GDM1 (cell line): ENCODE data around the gene MYO1D.

Source experiments
- DNase-seq: peaks from one replicate; lab custom pipeline; 2025; lab: John Stamatoyannopoulos, UW

The MYO1D gene

DNA sequence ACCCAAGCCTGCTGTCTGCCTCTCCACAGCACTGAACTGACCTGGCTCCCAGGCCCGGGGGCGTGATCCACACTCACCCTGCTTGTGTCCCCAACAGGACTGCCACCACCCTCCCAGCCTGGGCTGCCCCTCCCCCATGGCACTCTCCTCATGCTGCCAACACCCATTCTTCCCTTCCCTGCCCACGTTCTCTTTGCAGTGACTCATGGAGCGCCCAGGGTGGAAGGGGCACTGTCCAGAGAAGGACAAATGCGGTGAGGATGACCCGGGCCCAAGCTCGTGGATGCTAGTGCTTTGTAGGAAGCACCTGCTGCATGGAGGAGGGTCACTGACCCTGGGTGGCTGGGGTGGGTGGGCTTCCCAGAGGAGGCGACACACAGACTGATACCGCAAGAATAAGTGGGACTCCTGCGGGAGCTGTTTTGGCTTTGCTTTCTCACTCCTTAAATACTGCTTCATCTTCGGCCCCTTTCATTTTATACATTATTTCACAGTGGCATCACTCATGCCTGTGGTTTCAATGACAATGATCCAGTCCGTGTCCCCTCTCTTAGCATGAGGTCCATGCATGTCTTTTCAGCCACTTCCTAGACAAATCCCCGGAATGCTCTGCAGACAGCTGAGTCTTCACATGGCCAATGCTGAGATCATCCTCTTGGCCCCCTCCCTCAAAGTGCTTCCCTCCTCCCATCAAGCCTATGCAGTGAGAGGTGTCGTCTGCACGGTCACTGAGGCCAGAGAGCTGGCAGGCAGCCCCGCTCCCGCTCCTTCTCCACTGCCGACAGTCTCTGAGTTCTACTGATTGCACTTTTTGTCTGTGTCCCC is 372.5 kb downstream of the MYO1D start:
- DNase-seq, result no peak

GRCh38 chr17:32503251-32504165 is 373.4 kb downstream of the MYO1D start:
- no peak for DNase-seq

- DNase-seq, result no peak
These were observed 374.2 kb downstream of the MYO1D start for GRCh38 chr17:32502710-32503109.

- DNase-seq, result no peak
These were observed 374.9 kb downstream of the MYO1D start for GRCh38 chr17:32502013-32502412.

- no peak for DNase-seq
These were observed 378.5 kb downstream of the MYO1D start for GRCh38 chr17:32498391-32498790.

DNA sequence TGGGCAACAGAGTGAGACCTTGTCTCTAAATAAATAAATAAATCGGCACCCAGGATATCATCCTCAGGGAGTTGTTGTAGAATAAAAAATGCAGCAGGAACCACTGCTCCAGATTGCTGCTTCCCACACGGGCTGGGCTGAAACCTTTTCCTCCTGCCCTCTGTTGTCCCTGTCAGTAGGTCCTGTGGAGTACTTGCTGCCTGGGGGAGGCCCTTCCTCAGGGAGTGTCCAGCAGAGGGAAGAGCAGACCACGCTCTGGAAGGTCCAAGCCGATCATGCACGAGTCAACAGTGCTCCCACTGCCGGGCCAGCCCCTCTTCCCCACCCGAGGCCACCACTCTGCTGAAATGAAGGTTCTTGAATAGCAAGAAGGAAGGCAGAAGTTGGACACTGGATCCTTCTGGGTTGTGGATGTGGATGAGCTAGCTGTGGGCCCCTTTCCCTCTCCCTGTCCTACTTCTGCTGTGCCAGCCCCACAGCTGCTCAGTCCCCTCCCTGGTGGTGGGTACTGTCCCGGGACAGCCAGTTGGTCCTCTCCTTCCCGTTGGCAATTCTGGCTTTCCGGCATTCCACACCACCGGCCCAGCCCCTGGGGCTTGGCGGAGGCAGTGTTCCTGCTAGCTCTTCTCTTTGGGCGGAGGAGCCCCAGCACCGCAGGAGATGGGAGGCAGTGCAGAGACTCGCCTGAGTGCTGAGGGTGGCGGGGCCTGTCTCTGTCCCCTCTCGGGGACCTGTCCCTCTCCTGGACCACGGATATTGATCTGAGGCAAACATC is 379.3 kb downstream of the MYO1D start:
- no peak for DNase-seq

- DNase-seq, result no peak
These were observed 380.4 kb downstream of the MYO1D start for GRCh38 chr17:32496395-32497073.

DNA sequence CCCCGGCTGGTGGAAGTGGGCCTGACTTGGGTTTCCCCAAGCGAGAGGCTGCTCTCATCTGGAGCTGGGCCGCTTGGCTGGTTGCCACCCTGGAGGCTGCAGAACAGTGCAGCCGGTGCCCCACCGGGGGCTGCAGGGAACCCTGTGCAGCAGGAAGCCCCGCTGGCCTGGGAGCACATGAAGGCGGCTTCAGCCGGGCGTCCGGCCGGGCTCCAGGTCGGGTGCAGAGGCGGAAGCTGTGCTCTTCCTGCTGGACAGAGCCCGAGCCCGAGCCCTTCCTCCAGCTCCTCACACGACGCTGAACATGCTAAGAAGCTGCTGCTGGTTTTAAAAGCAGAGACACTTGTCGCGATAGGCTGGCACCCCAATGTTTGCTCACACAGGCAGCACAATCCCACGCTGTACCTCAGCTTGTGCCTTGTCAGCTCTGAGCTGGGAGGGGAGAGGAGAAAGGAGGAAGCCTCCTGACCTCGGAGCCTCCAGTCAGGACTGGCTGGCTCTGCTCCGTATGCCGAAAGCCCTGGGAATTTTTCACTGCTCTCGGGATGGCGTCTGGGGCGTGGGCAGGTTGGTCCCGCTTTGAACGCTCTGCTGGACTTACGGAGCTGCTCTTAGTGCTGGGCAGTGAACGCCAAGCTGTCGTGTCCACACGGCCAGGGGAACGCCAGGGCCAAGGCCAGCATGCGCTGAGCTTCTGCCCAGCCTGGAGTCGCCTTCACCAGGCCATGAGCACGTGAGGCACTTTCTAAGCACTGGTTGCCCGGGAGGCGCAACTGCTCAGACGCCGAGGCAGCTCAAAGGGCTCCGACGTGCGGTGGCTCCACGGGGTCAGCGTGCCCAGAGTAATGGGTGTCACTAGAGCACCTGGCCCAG is 381.3 kb downstream of the MYO1D start:
- no peak for DNase-seq

DNA sequence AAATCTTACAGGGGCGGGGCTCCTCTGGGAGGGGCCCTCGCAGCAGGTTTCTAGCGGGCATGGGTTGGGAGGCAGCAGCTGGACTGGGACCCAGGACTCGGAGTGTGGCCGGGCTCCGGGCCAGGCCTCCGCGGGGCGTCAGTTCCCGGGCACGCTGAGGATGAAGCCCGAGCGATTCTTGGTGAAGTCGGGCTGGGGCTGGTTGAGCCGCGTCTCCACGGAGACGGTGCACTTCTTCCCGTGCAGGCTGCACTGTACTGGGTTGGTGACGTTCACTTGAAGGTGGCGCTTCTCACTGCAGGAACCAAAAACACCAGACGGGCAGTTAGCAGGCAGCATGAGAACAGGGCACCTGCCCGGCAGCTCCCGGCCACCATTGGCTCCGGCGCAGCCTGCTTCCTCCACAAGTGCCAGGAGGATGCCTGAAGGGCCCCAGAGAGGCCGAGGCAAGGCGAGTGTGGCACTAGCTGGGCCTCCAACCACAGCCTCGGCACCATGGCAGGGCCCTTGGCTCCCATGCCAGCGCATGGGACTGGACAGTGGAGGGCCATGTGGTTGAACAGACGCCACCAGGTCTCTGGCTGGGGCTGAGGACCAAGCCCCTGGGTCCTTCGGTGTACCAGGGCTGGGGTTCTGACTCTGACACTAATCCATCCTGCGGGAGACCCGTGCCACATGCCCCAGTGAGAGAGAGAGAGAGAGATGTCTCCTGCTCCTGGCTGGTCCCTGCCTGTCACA is 382.1 kb downstream of the MYO1D start:
- no peak for DNase-seq

DNA sequence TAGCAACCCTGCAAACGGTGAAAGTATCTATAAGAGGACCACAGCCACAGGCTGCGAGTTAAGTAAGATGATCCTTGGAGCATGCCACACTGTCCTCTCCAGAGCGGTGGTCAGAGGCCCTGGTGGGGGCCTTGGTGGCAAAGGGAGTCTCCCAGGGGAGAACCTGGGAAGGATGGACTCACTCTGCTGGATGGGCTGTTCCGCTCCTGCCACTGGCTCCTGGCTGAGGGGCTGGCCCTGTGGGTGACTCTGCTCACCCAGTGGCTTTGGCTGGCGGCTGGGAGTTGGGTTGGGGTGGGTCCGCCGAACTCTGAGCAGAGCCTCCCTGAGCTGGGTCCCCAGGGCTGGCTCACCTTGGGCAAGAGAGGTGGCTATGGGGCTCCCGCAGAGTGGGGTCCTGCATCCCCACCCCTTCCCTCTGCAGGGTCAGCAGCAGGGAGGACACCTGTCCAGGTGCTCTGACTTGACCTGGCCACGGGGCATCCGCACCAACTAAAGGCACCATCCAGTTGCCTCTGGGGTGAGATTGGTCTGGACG is 382.9 kb downstream of the MYO1D start:
- DNase-seq, result no peak

DNA sequence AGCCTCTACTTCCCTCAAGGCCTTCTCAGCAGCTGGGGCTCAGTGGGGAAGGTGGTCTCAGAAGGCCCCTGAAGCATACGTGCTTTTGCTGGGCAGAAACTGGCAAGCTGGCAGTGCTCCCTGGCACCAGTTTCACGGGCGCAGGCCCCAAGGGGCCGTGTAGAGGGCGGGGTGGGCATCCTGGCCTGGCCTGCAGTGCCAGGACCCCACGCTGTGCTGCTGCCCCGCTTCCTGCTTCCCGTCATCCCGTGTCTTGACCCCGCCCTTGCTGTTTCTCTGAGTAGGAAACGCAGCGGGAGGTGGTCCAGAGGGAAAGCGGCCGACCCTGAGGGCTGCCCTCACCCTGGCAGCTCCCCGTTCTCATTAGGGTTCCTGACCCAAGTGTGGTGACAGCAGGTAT is 383.4 kb downstream of the MYO1D start:
- no peak for DNase-seq

GRCh38 chr17:32492648-32493289 is 384.2 kb downstream of the MYO1D start:
- no peak for DNase-seq

DNA sequence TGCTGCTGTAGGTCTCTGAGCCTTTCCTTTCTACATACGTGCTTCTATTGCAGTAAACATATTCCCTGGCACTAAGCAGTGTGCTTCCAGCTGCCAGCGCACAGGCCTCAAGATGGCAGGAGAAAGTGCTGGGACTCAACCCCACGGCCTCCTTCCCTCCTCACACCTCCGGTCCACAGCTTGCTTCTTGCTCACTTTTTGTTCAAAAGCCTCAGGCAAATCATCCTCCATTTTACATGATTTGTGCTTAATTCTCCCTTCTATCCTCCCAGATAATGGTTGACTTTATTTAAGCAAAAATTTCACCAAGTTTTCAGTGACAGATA is 384.7 kb downstream of the MYO1D start:
- DNase-seq, result no peak

DNA sequence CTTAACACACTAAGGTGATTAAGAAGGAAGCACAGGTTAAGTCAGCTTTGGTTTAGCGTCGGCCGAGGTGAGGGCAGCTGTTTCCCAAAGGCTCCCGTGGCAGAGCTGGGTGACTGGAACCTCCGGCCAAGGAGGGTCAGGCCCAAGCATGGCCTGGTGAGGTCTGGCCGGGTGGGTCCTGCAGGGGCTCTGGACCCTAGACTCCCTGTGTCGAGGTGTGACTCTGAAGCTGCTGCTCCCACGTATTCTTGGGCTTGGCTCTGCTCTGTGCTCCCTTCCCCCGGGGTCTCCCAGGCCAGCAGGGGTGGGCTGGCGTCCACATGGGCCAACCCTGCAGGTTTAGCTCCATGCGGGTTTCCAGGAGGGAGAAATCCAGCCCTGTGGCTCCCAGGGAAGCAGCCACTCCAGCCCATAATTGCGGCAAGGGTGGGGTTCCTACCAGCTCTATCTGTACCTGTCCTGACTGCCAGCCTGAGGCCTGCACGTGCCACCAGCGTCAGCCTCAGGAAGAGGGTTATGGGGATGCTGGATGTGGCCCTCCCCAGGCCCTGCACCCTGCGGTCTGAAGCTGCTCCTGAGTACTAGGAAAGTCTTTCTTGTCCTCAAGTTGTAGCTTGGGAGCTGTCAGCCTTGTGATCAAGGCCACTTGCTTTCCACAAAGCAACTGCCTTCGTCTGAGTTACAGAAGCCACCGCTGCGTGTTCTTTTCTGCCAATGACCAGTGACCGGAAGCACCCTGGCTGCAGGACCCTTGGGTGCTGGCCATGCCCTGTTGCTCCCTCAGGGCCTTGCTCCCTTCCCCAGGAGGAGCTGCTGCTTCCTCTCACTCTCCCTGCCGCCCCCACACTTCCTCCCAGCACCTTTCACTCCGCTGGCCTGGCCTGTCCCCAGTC is 385.3 kb downstream of the MYO1D start:
- no peak for DNase-seq

DNA sequence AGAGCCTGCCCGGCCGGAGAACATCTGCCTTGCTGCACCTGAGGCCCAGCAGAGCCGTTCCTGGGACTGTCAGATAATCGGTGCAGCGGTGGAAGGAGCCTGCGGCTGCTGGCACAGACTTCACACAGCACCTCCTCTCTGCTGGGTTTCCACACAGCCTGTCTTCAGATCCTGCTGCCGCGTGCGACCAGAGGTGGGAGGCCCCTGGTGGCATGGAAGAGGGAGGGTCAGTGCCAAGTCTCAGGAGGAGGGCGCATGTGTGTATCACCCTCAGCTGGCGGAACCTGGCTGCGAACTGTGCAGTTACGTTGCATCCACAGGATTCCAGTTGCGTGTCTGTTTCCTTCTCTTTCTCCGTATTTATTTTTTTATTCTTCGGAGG is 386.8 kb downstream of the MYO1D start:
- no peak for DNase-seq

DNA sequence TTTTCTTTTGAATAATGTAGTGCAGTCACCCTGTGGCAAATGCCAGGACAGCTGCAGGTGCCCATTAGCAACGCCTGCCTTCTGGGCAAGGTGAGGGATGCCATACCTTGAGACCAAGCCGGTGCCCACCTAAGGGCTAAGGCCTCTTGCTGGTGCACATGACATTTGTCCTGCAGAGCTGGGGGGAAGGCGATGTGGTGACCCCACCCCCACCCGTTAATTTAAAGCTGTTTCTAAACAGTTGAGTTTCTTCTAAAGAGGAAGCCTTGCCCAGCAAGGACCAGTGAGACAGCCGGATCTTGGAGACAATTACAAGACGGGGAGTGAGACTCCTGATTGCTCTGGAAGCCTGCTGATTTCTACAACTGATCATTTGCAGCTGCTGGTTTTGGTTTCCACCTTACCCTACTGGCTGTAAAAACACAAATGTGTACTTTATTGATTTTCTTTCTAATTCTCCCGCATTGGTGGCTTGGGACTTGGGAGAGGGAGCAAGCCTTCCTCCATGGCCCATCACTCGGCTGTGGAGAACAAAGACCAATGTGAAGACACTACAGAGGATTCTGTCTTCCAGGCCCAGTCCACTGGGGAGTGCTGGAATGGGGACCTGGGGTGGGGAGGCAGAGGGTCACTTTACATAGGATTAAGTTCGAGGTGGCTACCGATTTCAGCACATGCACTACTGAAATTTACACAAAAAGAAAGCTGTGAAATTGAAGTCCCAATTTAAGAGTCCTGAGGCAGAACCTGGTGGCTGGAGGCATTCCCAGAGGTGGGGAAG is 387.4 kb downstream of the MYO1D start:
- DNase-seq, result no peak

DNA sequence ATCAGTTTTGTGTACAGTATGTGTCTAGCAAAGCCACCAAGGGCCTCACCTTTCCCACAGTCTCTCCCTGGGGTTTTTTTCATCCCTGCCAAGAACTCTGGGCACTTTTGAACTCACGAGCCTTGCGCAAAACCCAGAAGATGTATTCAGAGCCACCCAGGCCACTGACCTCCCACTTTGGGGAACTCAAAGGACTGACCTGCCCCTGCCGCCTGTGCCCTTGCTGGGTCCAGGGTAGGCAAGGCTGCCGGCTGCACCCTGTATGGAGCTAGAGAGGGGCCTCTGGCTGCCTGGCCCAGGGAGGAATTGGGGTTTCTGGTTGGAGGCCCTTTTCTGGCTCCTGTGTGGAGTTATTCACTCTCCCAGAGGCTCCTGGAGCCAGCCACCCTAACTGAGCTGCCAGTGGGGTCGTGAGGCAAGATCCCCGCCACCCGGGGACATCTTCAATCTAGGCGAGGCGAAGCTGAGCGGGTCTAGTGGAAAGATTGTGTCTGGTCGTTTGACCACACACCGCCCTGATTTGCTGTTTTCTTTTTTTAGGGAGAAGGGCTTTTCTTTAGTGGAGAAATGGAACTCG is 388.2 kb downstream of the MYO1D start:
- no peak for DNase-seq
